ENCODE measurements around the gene ATXN7L2.

ATXN7L2 gene

DNA sequence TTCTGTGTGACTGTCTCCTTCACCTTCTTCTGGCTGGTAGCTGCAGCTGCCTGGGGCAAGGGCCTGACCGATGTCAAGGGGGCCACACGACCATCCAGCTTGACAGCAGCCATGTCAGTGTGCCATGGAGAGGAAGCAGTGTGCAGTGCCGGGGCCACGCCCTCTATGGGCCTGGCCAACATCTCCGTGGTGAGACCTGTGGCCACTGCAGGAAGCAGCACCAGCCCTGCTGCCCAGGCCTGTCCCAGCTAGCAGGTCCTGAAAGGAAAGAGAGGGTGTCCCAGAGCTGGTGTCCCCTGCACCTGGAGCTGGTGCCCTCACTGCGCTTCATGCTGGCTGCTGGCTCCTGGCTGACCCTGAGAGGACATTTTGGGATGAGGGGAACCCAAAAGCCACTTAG is 5.9 kb upstream of the ATXN7L2 start:
- peaks cover 96% of the 10 kb centered on the region for H3K27me3 ChIP-seq
- H3K4me3 ChIP-seq (ENCODE audit: low read depth in 1 of 2, low read length in 1 of 2), result no peak overlapping the region
- no peak overlapping the region for H3K27ac ChIP-seq
- TF ChIP-seq, protein P1, sequence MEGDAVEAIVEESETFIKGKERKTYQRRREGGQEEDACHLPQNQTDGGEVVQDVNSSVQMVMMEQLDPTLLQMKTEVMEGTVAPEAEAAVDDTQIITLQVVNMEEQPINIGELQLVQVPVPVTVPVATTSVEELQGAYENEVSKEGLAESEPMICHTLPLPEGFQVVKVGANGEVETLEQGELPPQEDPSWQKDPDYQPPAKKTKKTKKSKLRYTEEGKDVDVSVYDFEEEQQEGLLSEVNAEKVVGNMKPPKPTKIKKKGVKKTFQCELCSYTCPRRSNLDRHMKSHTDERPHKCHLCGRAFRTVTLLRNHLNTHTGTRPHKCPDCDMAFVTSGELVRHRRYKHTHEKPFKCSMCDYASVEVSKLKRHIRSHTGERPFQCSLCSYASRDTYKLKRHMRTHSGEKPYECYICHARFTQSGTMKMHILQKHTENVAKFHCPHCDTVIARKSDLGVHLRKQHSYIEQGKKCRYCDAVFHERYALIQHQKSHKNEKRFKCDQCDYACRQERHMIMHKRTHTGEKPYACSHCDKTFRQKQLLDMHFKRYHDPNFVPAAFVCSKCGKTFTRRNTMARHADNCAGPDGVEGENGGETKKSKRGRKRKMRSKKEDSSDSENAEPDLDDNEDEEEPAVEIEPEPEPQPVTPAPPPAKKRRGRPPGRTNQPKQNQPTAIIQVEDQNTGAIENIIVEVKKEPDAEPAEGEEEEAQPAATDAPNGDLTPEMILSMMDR (IDR thresholded peaks at IDR 0.05), result no peak
- H3K9me3 ChIP-seq, result no peaks in the 10 kb centered on the region
- H3K36me3 ChIP-seq, result no peaks in the 10 kb centered on the region
- H3K4me1 ChIP-seq (ENCODE audit: control insufficient read depth in 1 of 2, insufficient read depth in 1 of 2, low read depth in 1 of 2, low read length in 1 of 2), result peaks cover 1 to 3% of the 10 kb centered on the region in 2 experiments

DNA sequence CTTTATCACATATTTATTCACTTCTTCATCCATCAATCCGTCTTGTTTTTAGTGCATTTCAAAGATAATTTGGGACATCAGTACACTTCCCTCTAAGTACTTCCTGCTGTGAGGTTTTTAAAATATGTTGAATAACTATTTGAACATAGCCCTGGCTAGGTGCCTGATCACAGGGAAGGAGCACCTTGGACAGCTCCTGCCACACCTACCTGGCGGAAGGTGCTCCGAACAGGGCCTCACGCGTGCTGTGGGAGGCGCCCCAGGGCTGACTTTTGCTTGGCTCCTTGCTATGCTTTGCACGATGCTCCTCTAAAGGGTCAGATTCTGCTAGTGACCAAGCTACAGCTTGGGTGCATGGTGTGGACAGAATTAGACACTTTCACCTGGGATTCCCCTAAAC is 4.9 kb upstream of the ATXN7L2 start:
- Histone ChIP-seq H3K36me3 (no peaks in the 10 kb centered on the region), H3K27me3 (peaks cover 93% of the 10 kb centered on the region), H3K9me3 (no peaks in the 10 kb centered on the region), H3K4me3 (ENCODE audit: low read depth in 1 of 2, low read length in 1 of 2) (no peak overlapping the region), H3K4me1 (ENCODE audit: control insufficient read depth in 1 of 2, insufficient read depth in 1 of 2, low read depth in 1 of 2, low read length in 1 of 2) (peaks cover 8 to 11% of the 10 kb centered on the region in 2 experiments), H3K27ac (no peak overlapping the region)
- TF ChIP-seq, protein P1 (IDR thresholded peaks at IDR 0.05), result no peak

DNA sequence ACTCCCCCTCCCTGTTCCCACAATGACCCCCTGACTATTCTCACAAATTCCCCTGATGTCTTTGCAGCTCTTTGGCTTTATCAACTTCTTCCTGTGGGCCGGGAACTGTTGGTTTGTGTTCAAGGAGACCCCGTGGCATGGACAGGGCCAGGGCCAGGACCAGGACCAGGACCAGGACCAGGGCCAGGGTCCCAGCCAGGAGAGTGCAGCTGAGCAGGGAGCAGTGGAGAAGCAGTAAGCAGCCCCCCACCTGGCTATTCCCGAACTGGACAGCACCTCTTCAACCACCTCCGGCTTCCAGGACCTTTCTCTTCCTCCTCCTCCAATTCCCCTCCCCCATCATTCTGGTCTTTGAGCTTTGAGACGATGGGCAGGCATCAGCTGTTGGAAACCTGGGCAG is 4.4 kb upstream of the ATXN7L2 start:
- Histone ChIP-seq H3K36me3 (no peaks in the 10 kb centered on the region), H3K4me1 (ENCODE audit: control insufficient read depth in 1 of 2, insufficient read depth in 1 of 2, low read depth in 1 of 2, low read length in 1 of 2) (peaks cover 11 to 14% of the 10 kb centered on the region in 2 experiments), H3K9me3 (no peaks in the 10 kb centered on the region), H3K27me3 (peaks cover 90% of the 10 kb centered on the region), H3K4me3 (ENCODE audit: low read depth in 1 of 2, low read length in 1 of 2) (no peak overlapping the region), H3K27ac (no peak overlapping the region)
- TF ChIP-seq, protein P1 (IDR thresholded peaks at IDR 0.05), result no peak

DNA sequence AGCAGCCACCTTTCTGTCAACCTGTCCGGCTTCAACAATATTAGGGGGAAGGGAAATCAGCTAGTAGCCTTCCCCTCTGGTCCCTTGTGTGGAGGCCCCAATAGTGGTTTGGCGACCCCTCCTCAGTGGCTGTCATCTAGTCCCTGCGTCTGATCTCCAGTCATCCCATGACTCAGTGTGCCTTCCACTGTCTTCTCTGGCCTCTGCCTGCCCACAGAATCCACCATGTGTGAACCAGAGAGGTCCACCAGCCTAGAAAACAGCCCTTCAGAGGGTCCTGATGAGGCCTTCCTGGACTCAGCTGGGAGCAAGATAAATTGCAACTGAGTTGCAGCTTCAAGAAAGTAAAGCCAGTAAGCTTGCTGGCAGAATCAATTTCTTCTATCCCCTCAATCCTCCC is 3.8 kb upstream of the ATXN7L2 start:
- Histone ChIP-seq H3K36me3 (no peaks in the 10 kb centered on the region), H3K4me3 (ENCODE audit: low read depth in 1 of 2, low read length in 1 of 2) (no peak overlapping the region), H3K4me1 (ENCODE audit: control insufficient read depth in 1 of 2, insufficient read depth in 1 of 2, low read depth in 1 of 2, low read length in 1 of 2) (peaks cover 17 to 18% of the 10 kb centered on the region in 2 experiments), H3K27me3 (peaks cover 84% of the 10 kb centered on the region), H3K27ac (no peak overlapping the region), H3K9me3 (no peaks in the 10 kb centered on the region)
- TF ChIP-seq, protein P1 (IDR thresholded peaks at IDR 0.05), result no peak

DNA sequence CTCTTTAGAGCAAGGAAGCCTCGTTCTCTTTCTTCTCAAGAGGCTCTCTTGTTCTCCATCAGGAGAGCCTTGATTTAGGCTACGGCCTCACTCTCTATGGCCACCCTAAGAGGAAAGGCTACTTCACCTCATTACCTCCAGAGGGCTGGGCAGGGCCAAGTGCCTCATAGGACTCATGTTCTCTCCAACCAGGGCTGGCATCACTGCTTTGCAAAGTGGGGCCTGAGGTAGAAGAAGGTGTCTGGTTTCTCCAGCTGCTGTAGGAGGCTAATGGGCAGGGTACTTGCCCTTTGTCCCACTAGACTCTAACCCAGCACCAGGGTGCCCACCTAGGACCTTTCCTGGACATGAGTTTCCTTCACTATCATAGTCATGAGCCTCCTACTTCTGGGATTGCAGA is 2.1 kb upstream of the ATXN7L2 start:
- peaks cover 17 to 18% of the 10 kb centered on the region in 2 experiments for H3K4me1 ChIP-seq (ENCODE audit: control insufficient read depth in 1 of 2, insufficient read depth in 1 of 2, low read depth in 1 of 2, low read length in 1 of 2)
- TF ChIP-seq, protein P1 (IDR thresholded peaks at IDR 0.05), result no peak
- H3K27me3 ChIP-seq, result peaks cover 67% of the 10 kb centered on the region
- no peaks in the 10 kb centered on the region for H3K36me3 ChIP-seq
- H3K4me3 ChIP-seq (ENCODE audit: low read depth in 1 of 2, low read length in 1 of 2), result no peak overlapping the region
- H3K9me3 ChIP-seq, result no peaks in the 10 kb centered on the region
- H3K27ac ChIP-seq, result no peak overlapping the region

DNA sequence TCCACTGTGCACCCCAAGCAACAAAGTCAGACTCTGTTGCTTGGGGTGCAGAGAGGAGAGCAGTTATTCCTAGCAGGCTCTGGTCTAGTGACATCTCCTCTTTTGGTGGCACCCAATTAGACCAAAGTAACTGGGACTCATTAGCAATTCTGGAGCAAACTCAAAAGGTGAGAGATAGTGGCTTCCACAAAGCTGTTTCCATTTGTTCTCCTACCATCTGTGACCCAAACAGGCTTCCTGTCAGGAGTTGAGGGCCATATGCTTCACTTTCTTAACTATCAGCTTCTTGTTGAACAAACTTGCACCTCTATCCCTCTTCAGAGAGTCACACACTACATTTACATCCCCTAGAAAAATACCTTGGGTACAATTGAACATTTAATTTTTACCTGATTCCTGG is 1.5 kb upstream of the ATXN7L2 start:
- Histone ChIP-seq H3K4me1 (ENCODE audit: control insufficient read depth in 1 of 2, insufficient read depth in 1 of 2, low read depth in 1 of 2, low read length in 1 of 2) (peaks cover 17 to 18% of the 10 kb centered on the region in 2 experiments), H3K4me3 (ENCODE audit: low read depth in 1 of 2, low read length in 1 of 2) (no peak overlapping the region), H3K9me3 (no peaks in the 10 kb centered on the region), H3K27ac (no peak overlapping the region), H3K27me3 (peaks cover 62% of the 10 kb centered on the region), H3K36me3 (no peaks in the 10 kb centered on the region)
- TF ChIP-seq, protein P1 (IDR thresholded peaks at IDR 0.05), result no peak
